Activated CD4-positive, alpha-beta T cell treated with anti-CD3 and anti-CD28 coated beads for 36 hours (primary cell): ENCODE results near the gene POLR1E. TPM values are rescaled to one million over a fixed set of nuclear protein-coding genes. Genes with fewer than 3 reads are reported as not detected.

Source experiments
- ATAC-seq: fragments of 200-7000 bp; cut with Tn5 transposase; one replicate; pipeline ENCODE4 v1.10.0; 2021; ENCODE audit warnings: mild to moderate bottlenecking, moderate library complexity
- CTCF ChIA-PET: fragments of 350-600 bp; sonication (Branson Sonifier 250); formaldehyde crosslinking; loops from one replicate; lab custom pipeline; 2021; ENCODE audit warnings: antibody characterized with exemption; lab: Charles Lee
- POLR2A ChIA-PET: fragments of 350-600 bp; sonication (Branson Sonifier 250); formaldehyde crosslinking; loops from one replicate; lab custom pipeline; 2021; ENCODE audit warnings: antibody characterized with exemption, inconsistent platforms; lab: Charles Lee
- DNase-seq: peaks from one replicate; pipeline ENCODE4 v3.0.0-alpha.2; 2020
- H3K27ac Mint-ChIP-seq: one replicate; pipeline ENCODE4 v1.8.0; 2021; ENCODE audit warnings: mixed read lengths
- H3K27me3 Mint-ChIP-seq: one replicate; pipeline ENCODE4 v1.8.0; 2021; ENCODE audit warnings: mixed read lengths
- H3K36me3 Mint-ChIP-seq: one replicate; pipeline ENCODE4 v1.8.0; 2021; ENCODE audit warnings: low read depth, mixed read lengths
- H3K4me1 Mint-ChIP-seq: one replicate; pipeline ENCODE4 v1.8.0; 2021; ENCODE audit warnings: mixed read lengths
- H3K4me3 Mint-ChIP-seq: one replicate; pipeline ENCODE4 v1.8.0; 2021; ENCODE audit warnings: mild to moderate bottlenecking, moderate library complexity, mixed read lengths
- H3K9me3 Mint-ChIP-seq: one replicate; pipeline ENCODE4 v1.8.0; 2021; ENCODE audit warnings: low read depth, mixed read lengths
- intact Hi-C, 2 experiments: fragments of 100-400 bp; cut with DNase I in 1 of 2; cut with micrococcal nuclease in 1 of 2; formaldehyde crosslinking; loops; one replicate each; pipeline versions ENCODE4 v1.14.2 to v1.15.1; 2022 to 2024; cut with DNase I, micrococcal nuclease
- total RNA-seq, 2 experiments: library from RNA; stranded (reverse); gene quantifications; one replicate each; pipeline ENCODE4 v1.2.3, GENCODE V29; 2021

Gene POLR1E
- total RNA-seq, 2 experiments from 2014 or later: 67.5 to 69.2 TPM

DNA sequence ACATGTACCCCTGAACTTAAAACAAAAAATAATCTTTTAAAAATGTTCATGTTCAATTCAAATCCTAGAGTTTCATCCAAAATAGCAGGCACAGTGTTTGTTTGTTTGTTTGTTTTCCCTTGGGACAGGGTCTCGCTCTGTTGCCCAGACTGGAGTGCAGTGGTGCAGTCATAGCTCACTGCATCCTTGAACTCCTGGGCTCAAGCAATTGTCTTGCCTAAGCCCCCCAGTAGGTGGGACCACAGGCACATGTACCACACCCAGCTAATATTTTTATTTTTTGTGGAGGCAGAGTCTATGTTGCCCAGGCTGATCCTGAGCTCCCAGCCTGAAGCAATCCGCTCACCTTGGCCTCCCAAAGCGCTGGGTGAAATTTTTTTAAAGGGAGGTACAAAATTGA, 5.0 kb upstream of the POLR1E start:
- peaks cover 10% of the 10 kb centered on the region for H3K4me1 Mint-ChIP-seq
- no peak overlapping the region for H3K27ac Mint-ChIP-seq
- ATAC-seq (no peak), DNase-seq (no peak)
- ChIA-PET POLR2A (interaction anchor here (1.1 kb wide), 1 partner anchor 15 kb away, joined by 3 read pairs; no protein-coding TSS in a partner anchor), CTCF (interaction anchor here (1.0 to 4.6 kb wide), 4 partner anchors 11 to 422 kb away, joined by 3 to 15 read pairs (median 4); partner anchors contain the start of gene ZBTB5)
- no peak overlapping the region for H3K4me3 Mint-ChIP-seq
- intact Hi-C loops: loop anchor here (10.0 kb wide), 4 partner anchors 274 to 1286 kb away; partner anchors contain the start of genes CLTA (in 1 of the 2), EXOSC3 (in 1 of the 2), SLC25A51 (in 1 of the 2) and TRMT10B (in 1 of the 2)
- no peaks in the 10 kb centered on the region for H3K36me3 Mint-ChIP-seq
- H3K27me3 Mint-ChIP-seq: peaks cover 22% of the 10 kb centered on the region
- no peaks in the 10 kb centered on the region for H3K9me3 Mint-ChIP-seq

DNA sequence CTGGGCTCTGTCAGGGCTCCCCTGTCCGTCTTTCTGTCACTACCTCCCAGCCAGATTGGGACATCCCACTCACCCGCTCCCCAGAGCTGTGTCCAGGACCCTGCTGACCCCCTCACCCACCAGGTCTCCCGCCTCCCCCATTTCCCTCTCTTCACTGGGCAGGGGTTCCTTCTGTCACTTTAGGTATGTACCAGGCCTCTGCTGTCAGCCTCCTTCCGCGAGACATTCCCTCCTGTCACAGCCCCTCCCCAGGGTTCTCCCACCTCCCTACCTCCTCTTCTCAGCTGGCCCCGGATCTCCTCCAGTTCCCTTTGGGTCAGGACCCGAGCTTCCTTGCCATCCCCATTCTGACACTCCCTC, 488 bp downstream of the POLR1E start:
- intact Hi-C loops: loop anchor here (1.0 to 10.0 kb wide), 9 partner anchors 91 to 1291 kb away; partner anchors contain the start of genes CLTA (in 1 of the 2), EXOSC3 (in 1 of the 2), FBXO10 (in 1 of the 2) and FRMPD1 (in 1 of the 2)
- H3K27me3 Mint-ChIP-seq: peaks cover 7% of the 10 kb centered on the region
- peaks cover 42% of the 10 kb centered on the region for H3K4me1 Mint-ChIP-seq
- DNase-seq: no peak
- peak overlapping the region; percentile 94 for H3K4me3 Mint-ChIP-seq
- no peak for ATAC-seq
- peaks cover 43% of the 10 kb centered on the region for H3K36me3 Mint-ChIP-seq
- no peaks in the 10 kb centered on the region for H3K9me3 Mint-ChIP-seq
- ChIA-PET CTCF (interaction anchor here (1.0 to 1.6 kb wide), 5 partner anchors 15 to 93 kb away, joined by 3 to 7 read pairs (median 4); no protein-coding TSS in a partner anchor), POLR2A (interaction anchor here (1.0 to 1.8 kb wide), 3 partner anchors 12 to 21 kb away, joined by 3 to 13 read pairs (median 4); partner anchors contain the start of gene ZBTB5)
- H3K27ac Mint-ChIP-seq: peak overlapping the region; percentile 91

- Mint-ChIP-seq H3K4me1 (peaks cover 42% of the 10 kb centered on the region), H3K4me3 (peak overlapping the region; percentile 94), H3K9me3 (no peaks in the 10 kb centered on the region), H3K36me3 (peaks cover 45% of the 10 kb centered on the region), H3K27ac (peak overlapping the region; percentile 91), H3K27me3 (peaks cover 1% of the 10 kb centered on the region)
- ChIA-PET POLR2A (interaction anchor here (0.6 to 1.8 kb wide), 3 partner anchors 11 to 255 kb away, joined by 3 to 13 read pairs (median 4); partner anchors contain the start of gene ZBTB5), CTCF (interaction anchor here (1.2 to 1.6 kb wide), 3 partner anchors 16 to 71 kb away, joined by 3 to 7 read pairs (median 4); no protein-coding TSS in a partner anchor)
- no peak for DNase-seq
- intact Hi-C loops: loop anchor here (1.0 to 10.0 kb wide), 9 partner anchors 90 to 1292 kb away; partner anchors contain the start of genes CLTA (in 1 of the 2), EXOSC3 (in 1 of the 2), FBXO10 (in 1 of the 2) and FRMPD1 (in 1 of the 2)
- ATAC-seq: no peak
Measured at GRCh38 chr9:37486616-37487548, 1.1 kb downstream of the POLR1E start.

DNA sequence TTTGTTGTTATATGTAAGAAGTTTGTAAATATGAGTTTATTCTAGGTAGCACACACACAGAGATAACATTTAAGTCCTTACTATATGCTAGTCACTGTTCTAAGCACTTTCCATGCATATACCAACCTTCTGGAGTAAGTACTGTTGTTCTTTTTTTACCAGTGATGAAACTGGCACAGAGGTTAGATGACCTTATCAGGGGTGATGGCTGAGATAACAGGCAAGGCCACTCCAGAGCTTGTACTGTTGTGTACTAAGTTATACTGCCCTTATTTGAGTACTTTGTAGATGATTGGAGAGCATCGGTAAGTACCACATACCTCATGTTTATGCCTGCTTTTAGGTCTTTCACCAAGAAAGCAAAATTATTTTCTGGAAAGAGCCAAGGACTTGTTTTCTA, 6.2 kb downstream of the POLR1E start:
- Mint-ChIP-seq H3K36me3 (peaks cover 70% of the 10 kb centered on the region), H3K9me3 (no peaks in the 10 kb centered on the region), H3K4me3 (no peak overlapping the region), H3K27me3 (no peaks in the 10 kb centered on the region), H3K4me1 (peaks cover 27% of the 10 kb centered on the region), H3K27ac (no peak overlapping the region)
- POLR2A ChIA-PET: no interaction called here
- CTCF ChIA-PET: no interaction called here
- ATAC-seq: no peak
- DNase-seq: no peak
- intact Hi-C loops: no loop called here

GRCh38 chr9:37495571-37495970, 9.8 kb downstream of the POLR1E start:
- Mint-ChIP-seq H3K9me3 (no peaks in the 10 kb centered on the region), H3K4me1 (peaks cover 2% of the 10 kb centered on the region), H3K27ac (no peak overlapping the region), H3K27me3 (no peaks in the 10 kb centered on the region), H3K4me3 (no peak overlapping the region), H3K36me3 (peaks cover 59% of the 10 kb centered on the region)
- intact Hi-C loops: no loop called here
- DNase-seq (no peak), ATAC-seq (no peak)
- ChIA-PET CTCF (interaction anchor here (0.6 to 0.9 kb wide), 2 partner anchors 17 to 933 kb away, joined by 3 read pairs; no protein-coding TSS in a partner anchor), POLR2A (no interaction called here)

DNA sequence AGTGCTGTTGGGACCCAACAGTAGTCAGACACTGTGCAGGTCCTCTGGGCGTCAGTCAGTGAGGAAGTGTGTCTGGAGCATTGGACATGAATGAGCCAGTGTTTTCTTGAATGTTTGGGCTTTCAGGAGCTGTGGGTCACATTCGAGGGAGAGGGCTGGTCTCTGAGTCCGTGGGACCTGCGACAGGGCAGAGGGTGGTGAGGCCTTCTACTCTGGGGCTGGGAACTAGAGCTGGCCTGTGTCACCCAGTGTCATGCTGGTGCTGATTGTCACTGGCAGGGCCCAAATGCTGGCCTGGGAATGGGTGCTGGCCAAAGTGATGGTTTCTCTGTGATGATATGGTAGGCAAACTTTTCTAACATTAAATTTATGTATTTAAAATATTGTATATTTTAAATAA, 10.3 kb downstream of the POLR1E start:
- no peaks in the 10 kb centered on the region for H3K9me3 Mint-ChIP-seq
- DNase-seq (no peak), ATAC-seq (no peak)
- no peak overlapping the region for H3K4me3 Mint-ChIP-seq
- H3K27me3 Mint-ChIP-seq: no peaks in the 10 kb centered on the region
- intact Hi-C loops: no loop called here
- no peaks in the 10 kb centered on the region for H3K4me1 Mint-ChIP-seq
- CTCF ChIA-PET: interaction anchor here (0.6 to 0.9 kb wide), 3 partner anchors 11 to 933 kb away, joined by 3 read pairs; no protein-coding TSS in a partner anchor
- H3K27ac Mint-ChIP-seq: no peak overlapping the region
- H3K36me3 Mint-ChIP-seq: peaks cover 59% of the 10 kb centered on the region
- POLR2A ChIA-PET: interaction anchor here (0.6 kb wide), 1 partner anchor 253 kb away, joined by 3 read pairs; no protein-coding TSS in a partner anchor

GRCh38 chr9:37497320-37497719, 11.6 kb downstream of the POLR1E start:
- intact Hi-C loops: no loop called here
- POLR2A ChIA-PET: interaction anchor here (0.6 kb wide), 1 partner anchor 171 kb away, joined by 3 read pairs; no protein-coding TSS in a partner anchor
- Mint-ChIP-seq H3K27ac (no peak overlapping the region), H3K4me3 (no peak overlapping the region), H3K36me3 (peaks cover 64% of the 10 kb centered on the region), H3K9me3 (no peaks in the 10 kb centered on the region), H3K4me1 (no peaks in the 10 kb centered on the region), H3K27me3 (no peaks in the 10 kb centered on the region)
- ATAC-seq (no peak), DNase-seq (no peak)
- CTCF ChIA-PET: no interaction called here

GRCh38 chr9:37498457-37498856, 12.7 kb downstream of the POLR1E start:
- H3K4me3 Mint-ChIP-seq: no peak overlapping the region
- no peak overlapping the region for H3K27ac Mint-ChIP-seq
- DNase-seq (no peak), ATAC-seq (no peak)
- CTCF ChIA-PET: no interaction called here
- peaks cover 5% of the 10 kb centered on the region for H3K4me1 Mint-ChIP-seq
- H3K36me3 Mint-ChIP-seq: peaks cover 68% of the 10 kb centered on the region
- no peaks in the 10 kb centered on the region for H3K27me3 Mint-ChIP-seq
- intact Hi-C loops: no loop called here
- no peaks in the 10 kb centered on the region for H3K9me3 Mint-ChIP-seq
- POLR2A ChIA-PET: interaction anchor here (1.2 kb wide), 1 partner anchor 12 kb away, joined by 3 read pairs; the partner anchor contains the start of gene POLR1E

DNA sequence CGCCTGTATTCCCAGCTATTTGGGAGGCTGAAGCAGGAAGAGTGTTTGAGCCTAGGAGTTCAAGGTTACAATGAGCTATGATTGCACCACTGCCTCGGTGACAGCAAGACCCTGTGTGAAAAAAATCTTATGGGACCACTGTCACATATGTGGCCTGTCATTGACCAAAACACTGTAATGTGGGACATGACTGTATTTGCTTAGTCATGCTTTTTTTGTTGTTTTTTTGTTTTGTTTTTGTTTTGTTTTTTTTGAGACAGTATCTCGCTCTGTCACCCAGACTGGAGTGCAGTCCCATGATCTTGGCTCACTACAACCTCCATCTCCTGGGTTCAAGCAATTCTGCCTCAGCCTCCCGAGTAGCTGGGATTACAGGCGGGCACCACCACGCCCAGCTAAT, 13.5 kb downstream of the POLR1E start:
- DNase-seq (no peak), ATAC-seq (no peak)
- Mint-ChIP-seq H3K36me3 (peaks cover 71% of the 10 kb centered on the region), H3K4me1 (peaks cover 12% of the 10 kb centered on the region), H3K4me3 (no peak overlapping the region), H3K27ac (peak overlapping the region; percentile 51), H3K27me3 (no peaks in the 10 kb centered on the region), H3K9me3 (no peaks in the 10 kb centered on the region)
- intact Hi-C loops: no loop called here
- POLR2A ChIA-PET: interaction anchor here (0.6 kb wide), 1 partner anchor 310 kb away, joined by 5 read pairs; no protein-coding TSS in a partner anchor
- CTCF ChIA-PET: no interaction called here

GRCh38 chr9:37501957-37502596, 16.3 kb downstream of the POLR1E start:
- ChIA-PET CTCF (no interaction called here), POLR2A (no interaction called here)
- Mint-ChIP-seq H3K27ac (peak overlapping the region; percentile 47), H3K9me3 (no peaks in the 10 kb centered on the region), H3K27me3 (no peaks in the 10 kb centered on the region), H3K4me1 (peaks cover 12% of the 10 kb centered on the region), H3K36me3 (peaks cover 72% of the 10 kb centered on the region), H3K4me3 (no peak overlapping the region)
- DNase-seq (no peak), ATAC-seq (no peak)
- intact Hi-C loops: no loop called here
